AG09309 (cell line): ENCODE data around the gene TUBA4B.

Experiments
- DNase-seq: peaks from one replicate; pipeline ENCODE4 v3.0.0-alpha.2; 2010; ENCODE audit warnings: low read depth
- H3K4me3 ChIP-seq: 2 replicates; pipeline ENCODE4 v1.5.1; 2011; ENCODE audit warnings: mild to moderate bottlenecking, low read depth, low read length, moderate library complexity; ENCODE audit not compliant: control insufficient read depth
- CTCF ChIP-seq: IDR thresholded peaks from 2 replicates; pipeline ENCODE4 v1.5.1; 2011; ENCODE audit warnings: mild to moderate bottlenecking, low read depth, low read length, inconsistent platforms; ENCODE audit not compliant: insufficient read depth, control insufficient read depth; ENCODE audit errors: missing control alignments

TUBA4B gene

DNA sequence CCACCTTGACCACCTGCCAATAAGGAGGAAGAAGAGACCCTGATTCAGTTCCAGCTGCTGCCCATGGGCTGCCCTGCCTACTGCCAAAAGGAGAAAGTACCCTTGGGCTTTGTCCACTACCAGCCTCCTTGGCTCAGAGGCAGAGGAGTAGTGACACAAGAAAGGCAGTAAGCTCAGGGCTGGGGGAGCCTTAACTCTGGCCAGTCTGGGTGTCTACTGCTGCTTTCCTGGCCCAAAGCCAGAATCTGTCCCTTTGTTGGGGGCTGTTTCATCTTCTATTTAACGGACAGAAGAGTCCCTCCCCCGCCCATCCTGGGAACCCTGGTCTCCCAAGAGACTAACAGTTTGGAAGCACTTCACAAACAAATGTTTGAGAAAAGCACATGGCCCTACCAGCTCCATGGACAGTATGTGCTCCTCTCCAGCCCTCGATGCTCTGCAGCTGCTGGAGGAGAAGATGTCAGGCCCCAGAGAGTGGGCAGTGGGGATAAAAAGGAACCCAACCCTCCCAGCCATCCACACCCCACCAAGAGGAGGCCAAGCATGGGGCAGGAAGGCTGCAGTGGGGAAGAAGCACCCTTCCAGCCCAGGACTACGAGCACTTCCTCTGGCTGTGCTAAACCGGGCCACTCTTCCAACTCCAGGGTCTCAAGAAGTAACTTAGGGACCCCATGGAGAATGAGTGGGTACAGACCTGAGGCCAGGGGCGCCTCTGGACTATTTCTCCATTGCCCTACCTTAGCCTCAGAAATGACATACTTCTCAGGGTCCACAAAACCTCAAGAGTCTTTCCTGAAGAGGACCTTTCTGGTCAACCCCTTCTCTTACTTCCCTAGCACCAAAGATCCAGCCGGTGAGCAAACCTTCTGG, 24.8 kb upstream of the TUBA4B start:
- DNase-seq, result no peak
- H3K4me3 ChIP-seq, result peak overlapping the region; percentile 86
- TF ChIP-seq CTCF, result no peak

DNA sequence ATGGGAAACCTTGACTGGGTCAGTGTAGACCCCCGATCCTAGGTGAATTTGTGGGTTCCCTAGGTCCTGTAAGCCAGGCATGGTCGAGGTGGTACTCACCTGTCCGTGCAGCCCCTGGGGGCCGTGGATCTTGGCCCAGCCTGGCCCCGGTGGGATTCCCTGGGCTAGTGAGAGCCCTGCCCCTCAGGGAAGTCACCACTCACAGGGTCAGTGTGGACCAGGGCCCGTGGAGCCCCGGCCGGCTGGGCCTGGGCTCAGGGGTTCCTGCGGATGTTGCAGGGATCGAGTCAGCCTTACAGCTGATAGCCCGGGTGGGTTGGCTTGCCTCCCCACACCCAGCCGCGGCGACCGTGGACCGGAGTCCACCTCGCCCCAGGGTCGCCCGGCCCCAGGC, 24.1 kb upstream of the TUBA4B start:
- no peak for DNase-seq
- TF ChIP-seq CTCF, result no peak
- peak overlapping the region; percentile 86 for H3K4me3 ChIP-seq

DNA sequence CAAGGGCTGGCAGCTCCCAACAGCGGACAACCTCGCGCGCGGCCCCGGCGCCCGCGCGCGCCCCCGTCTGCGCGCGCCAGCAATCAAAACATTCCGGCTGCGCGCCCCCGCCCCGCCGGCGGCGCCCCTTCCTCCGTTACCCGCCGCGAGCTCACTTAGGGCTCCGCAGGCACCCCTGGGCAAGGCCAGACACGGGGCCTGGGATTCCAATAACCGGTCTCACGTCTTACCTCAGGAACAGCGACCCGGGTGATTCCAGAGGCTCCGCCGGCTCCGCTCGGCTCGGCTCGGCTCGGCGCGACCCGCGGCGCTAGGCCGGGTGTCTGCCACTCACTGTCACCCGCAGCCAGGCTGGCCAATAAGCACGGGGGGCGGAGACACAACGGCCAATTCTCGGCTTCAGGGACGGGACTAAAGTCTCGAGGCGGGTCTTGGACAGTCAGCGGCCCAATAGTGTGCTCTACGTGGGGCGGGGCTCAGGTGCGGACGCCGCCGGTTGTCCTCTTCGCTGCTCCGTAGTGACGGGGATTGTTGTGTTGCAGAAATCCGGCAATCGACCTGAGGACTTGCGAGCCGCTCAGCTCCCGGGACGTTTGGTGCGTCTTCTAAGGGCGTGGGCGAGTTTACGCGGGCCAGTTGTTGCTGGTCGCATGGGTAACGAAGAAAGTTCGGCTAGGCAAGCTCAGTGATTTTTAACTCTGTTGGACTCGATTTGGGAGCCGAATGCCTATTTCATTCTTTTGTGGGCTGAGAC, 23.6 kb upstream of the TUBA4B start, which contains the start of the genes ANKZF1 and ATG9A:
Gene ANKZF1 (plus strand): TSS at position 502 of the 754 bp plus-strand sequence. CDS start 452 bp downstream, outside the sequence.
Gene ATG9A (minus strand): TSS at position 332 of the 754 bp plus-strand sequence. CDS start 1,612 bp downstream, outside the sequence.
- DNase-seq, result peak; percentile 93
- peak within 1 kb of the TSS; percentile 86 for H3K4me3 ChIP-seq
- no peak for TF ChIP-seq CTCF

DNA sequence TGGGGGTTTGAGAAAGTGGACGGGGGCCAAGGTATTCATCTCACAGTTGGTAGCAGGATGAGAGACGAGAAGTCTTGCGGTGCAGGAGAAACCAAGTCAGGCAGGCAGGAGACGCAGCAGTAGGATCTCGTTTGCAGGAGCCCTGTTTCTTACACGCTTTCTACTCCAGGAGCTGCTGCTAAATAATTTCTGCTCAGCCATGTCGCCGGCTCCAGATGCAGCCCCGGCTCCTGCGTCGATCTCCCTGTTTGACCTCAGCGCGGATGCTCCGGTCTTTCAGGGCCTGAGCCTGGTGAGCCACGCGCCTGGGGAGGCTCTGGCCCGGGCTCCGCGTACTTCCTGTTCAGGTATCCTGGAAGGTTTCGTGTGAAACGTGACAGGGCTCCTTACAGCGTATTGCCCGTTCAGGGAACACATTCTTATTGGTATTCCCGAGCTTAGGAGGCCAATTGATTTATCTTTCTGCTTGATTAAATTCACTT, 22.9 kb upstream of the TUBA4B start:
- DNase-seq, result no peak
- H3K4me3 ChIP-seq, result peak overlapping the region; percentile 86
- TF ChIP-seq CTCF, result no peak

DNA sequence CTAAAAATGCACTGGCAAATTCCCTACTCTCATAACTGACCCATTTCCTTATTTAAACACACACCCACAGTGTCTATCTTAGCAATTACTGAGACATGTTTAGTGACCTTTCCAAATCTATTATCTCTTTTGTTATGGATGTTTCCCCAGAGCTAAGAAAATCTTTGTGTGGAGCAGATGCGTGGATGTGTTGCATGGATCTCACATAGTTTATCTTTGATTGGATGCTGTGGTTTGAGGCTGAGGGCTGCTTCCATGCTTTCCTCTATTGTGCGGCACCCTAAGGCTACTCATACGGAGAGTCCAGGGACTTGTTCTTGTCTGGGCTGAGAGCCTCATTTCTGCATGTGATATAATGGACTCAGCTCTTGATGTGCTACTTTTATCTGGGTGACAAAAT, 18.7 kb upstream of the TUBA4B start:
- TF ChIP-seq CTCF, result no peak
- no peak overlapping the region for H3K4me3 ChIP-seq
- DNase-seq, result no peak

GRCh38 chr2:219243291-219243761, 9.7 kb upstream of the TUBA4B start:
- H3K4me3 ChIP-seq, result no peak overlapping the region; the same call in none of the 2 replicates
- TF ChIP-seq CTCF, result no peak
- DNase-seq, result no peak
